SH-SY5Y (cell line): Measurements from ENCODE around the gene EDNRB.

Experiments
- GATA2 ChIP-seq: IDR thresholded peaks from 2 replicates; pipeline ENCODE4 v1.6.1; 2011; ENCODE audit warnings: mild to moderate bottlenecking, low read depth, low read length
- GATA3 ChIP-seq: IDR thresholded peaks from 2 replicates; pipeline ENCODE4 v1.6.1; 2011; ENCODE audit warnings: low read depth, mild to moderate bottlenecking, low read length, moderate library complexity

DNA sequence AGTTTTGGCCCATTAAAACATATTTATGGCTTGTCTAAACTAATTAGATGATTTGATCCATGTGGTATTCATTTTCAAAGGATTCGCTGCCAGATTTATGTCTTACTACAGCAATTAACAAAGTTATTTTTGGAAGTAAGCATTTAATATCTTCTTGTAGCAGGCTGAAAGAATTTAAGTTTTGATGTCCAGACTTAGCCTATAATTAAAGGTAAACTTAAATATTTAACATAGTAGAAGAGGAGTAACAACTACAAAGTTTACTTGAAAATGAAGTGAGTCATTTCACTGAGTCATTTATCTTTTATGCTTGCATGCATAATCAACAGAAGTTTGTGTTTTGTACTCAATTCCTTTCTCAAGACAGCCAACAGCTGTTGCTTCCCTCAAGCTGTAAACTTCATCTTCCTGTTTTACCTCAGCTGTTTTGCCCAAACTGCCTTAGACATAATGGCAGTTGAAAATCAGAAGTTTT, 58.1 kb downstream of the EDNRB start:
- TF ChIP-seq GATA2 = no peak
- TF ChIP-seq GATA3 = no peak
